ENCODE data around the gene TMEM44. TPM values are rescaled to one million over a fixed set of nuclear protein-coding genes. Genes with fewer than 3 reads are reported as not detected.

Gene TMEM44
- total RNA-seq, 3 donors from 2014 or later, result 9.4 to 12.8 (median 9.6) TPM

DNA sequence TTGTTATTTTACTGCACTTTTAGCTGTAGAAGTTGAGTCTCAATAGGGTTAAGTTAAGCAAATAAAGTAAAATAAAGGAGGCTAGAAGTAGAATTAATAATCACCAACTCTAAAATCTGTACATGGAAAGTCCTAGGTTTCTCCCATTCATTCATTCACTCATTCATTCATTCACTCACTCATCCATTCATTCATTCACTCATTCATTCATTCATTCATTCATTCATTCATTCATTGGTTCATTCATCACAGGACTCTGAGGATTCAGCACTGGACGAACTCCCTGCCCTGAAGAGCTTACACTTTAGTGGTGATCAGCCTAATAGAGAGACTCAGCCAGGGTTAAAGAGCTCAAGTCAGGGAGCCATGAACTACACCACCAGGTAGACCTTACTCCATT is 43.3 kb upstream of the TMEM44 start:
- Histone ChIP-seq H3K27me3 (no peaks in the 10 kb centered on the region), H3K4me3 (no peak overlapping the region), H3K36me3 (no peaks in the 10 kb centered on the region), H3K27ac (no peak overlapping the region), H3K4me1 (peaks cover 0 to 3% of the 10 kb centered on the region in 2 donors), H3K9me3 (no peaks in the 10 kb centered on the region)
- intact Hi-C loops (cut with DNase I; ENCODE audit: low total_unique reads), result no loop called here
- DNase-seq (ENCODE audit: low spot score in 2 of 2), result no peak
- no peak for TF ChIP-seq POLR2AphosphoS5 (IDR thresholded peaks at IDR 0.05)
- TF ChIP-seq POLR2A (IDR thresholded peaks at IDR 0.05), result no peak

DNA sequence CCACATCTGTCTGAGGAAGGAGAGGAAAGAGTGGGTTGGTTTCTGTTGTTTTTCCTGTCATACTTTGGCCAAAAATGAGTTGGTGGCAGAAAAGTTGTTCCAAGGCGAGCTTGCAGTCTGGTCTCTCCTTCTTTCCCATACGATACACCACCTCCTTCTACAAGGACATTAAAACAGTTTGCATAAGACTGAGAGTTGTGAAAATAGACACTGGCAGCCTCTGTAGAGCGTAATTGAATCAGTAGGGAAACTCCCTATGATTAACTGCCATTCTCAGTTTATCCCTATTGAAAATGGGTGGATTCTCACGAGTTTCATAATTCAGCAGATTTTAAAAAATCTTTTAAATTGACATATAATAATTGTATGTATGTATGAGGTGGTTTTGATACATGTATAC is 42.5 kb upstream of the TMEM44 start:
- Histone ChIP-seq H3K4me1 (peaks cover 0 to 11% of the 10 kb centered on the region in 2 donors), H3K4me3 (no peak overlapping the region), H3K36me3 (no peaks in the 10 kb centered on the region), H3K27ac (no peak overlapping the region), H3K9me3 (no peaks in the 10 kb centered on the region), H3K27me3 (no peaks in the 10 kb centered on the region)
- TF ChIP-seq, protein P1, sequence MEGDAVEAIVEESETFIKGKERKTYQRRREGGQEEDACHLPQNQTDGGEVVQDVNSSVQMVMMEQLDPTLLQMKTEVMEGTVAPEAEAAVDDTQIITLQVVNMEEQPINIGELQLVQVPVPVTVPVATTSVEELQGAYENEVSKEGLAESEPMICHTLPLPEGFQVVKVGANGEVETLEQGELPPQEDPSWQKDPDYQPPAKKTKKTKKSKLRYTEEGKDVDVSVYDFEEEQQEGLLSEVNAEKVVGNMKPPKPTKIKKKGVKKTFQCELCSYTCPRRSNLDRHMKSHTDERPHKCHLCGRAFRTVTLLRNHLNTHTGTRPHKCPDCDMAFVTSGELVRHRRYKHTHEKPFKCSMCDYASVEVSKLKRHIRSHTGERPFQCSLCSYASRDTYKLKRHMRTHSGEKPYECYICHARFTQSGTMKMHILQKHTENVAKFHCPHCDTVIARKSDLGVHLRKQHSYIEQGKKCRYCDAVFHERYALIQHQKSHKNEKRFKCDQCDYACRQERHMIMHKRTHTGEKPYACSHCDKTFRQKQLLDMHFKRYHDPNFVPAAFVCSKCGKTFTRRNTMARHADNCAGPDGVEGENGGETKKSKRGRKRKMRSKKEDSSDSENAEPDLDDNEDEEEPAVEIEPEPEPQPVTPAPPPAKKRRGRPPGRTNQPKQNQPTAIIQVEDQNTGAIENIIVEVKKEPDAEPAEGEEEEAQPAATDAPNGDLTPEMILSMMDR (IDR thresholded peaks at IDR 0.05), result no peak
- TF ChIP-seq POLR2A (IDR thresholded peaks at IDR 0.05) (no peak), POLR2AphosphoS5 (IDR thresholded peaks at IDR 0.05) (no peak)
- DNase-seq (ENCODE audit: low spot score in 2 of 2), result no peak
- intact Hi-C loops (cut with DNase I; ENCODE audit: low total_unique reads), result no loop called here

GRCh38 chr3:194675081-194675640 is 41.9 kb upstream of the TMEM44 start:
- intact Hi-C loops (cut with DNase I; ENCODE audit: low total_unique reads), result no loop called here
- no peaks in the 10 kb centered on the region for H3K27me3 ChIP-seq
- no peaks in the 10 kb centered on the region for H3K9me3 ChIP-seq
- TF ChIP-seq POLR2AphosphoS5 (IDR thresholded peaks at IDR 0.05) (no peak), POLR2A (IDR thresholded peaks at IDR 0.05) (no peak)
- TF ChIP-seq, protein P1 (IDR thresholded peaks at IDR 0.05), result no peak
- no peak overlapping the region for H3K27ac ChIP-seq
- DNase-seq (ENCODE audit: low spot score in 2 of 2), result no peak
- peaks cover 0 to 13% of the 10 kb centered on the region in 2 donors for H3K4me1 ChIP-seq
- H3K4me3 ChIP-seq, result no peak overlapping the region
- no peaks in the 10 kb centered on the region for H3K36me3 ChIP-seq

DNA sequence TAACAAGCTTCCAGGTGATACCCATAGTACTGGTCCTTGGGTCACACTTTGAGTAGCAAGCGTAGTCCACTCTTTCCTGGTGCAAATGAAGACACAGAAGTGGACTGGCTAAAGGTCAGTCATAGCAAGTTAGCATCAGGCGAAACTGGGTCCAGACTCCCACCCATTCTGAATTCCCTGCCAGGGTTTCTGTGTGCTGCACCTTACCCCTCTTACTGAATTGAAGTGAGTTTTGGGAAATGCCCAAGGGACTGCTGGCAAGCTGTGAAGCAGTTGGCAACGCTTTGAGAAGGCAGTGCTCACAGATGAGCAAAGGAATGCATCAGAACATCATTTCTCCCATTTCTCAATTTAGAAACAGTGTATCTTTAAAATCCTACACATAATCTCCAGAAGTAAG is 40.5 kb upstream of the TMEM44 start:
- Histone ChIP-seq H3K27ac (no peak overlapping the region), H3K4me3 (no peak overlapping the region), H3K9me3 (no peaks in the 10 kb centered on the region), H3K27me3 (no peaks in the 10 kb centered on the region), H3K36me3 (no peaks in the 10 kb centered on the region), H3K4me1 (peaks cover 0 to 13% of the 10 kb centered on the region in 2 donors)
- TF ChIP-seq POLR2A (IDR thresholded peaks at IDR 0.05), result no peak
- TF ChIP-seq POLR2AphosphoS5 (IDR thresholded peaks at IDR 0.05), result no peak
- TF ChIP-seq, protein P1 (IDR thresholded peaks at IDR 0.05), result no peak
- intact Hi-C loops (cut with DNase I; ENCODE audit: low total_unique reads), result loop anchor here (5.0 kb wide), 1 partner anchor 589 kb away; no protein-coding TSS in a partner anchor
- DNase-seq (ENCODE audit: low spot score in 2 of 2), result no peak

GRCh38 chr3:194672876-194673275 is 39.7 kb upstream of the TMEM44 start:
- Histone ChIP-seq H3K27me3 (no peaks in the 10 kb centered on the region), H3K4me1 (peaks cover 0 to 13% of the 10 kb centered on the region in 2 donors), H3K36me3 (no peaks in the 10 kb centered on the region), H3K4me3 (peak overlapping the region; percentile 73 to 88 (median 76)), H3K9me3 (no peaks in the 10 kb centered on the region), H3K27ac (peak overlapping the region; percentile 87 to 93)
- intact Hi-C loops (cut with DNase I; ENCODE audit: low total_unique reads), result loop anchor here (5.0 kb wide), 1 partner anchor 589 kb away; no protein-coding TSS in a partner anchor
- DNase-seq (ENCODE audit: low spot score in 2 of 2), result no peak
- TF ChIP-seq POLR2AphosphoS5 (IDR thresholded peaks at IDR 0.05) (no peak), POLR2A (IDR thresholded peaks at IDR 0.05) (no peak)
- TF ChIP-seq, protein P1 (IDR thresholded peaks at IDR 0.05), result no peak
